HG03135 (cell line): ENCODE data around the gene CLSTN1.
"Not testable (repeated sequence)": the region's sequence is repeated elsewhere in the genome, so short reads cannot be mapped to it uniquely, and the experiment has no call there.

ENCODE experiments used
- ATAC-seq: cut with Tn5 transposase; IDR thresholded peaks from one replicate; pipeline ENCODE4 v1.9.1; 2021; ENCODE audit warnings: mild to moderate bottlenecking, moderate library complexity; ENCODE audit not compliant: unreplicated experiment

Gene CLSTN1

DNA sequence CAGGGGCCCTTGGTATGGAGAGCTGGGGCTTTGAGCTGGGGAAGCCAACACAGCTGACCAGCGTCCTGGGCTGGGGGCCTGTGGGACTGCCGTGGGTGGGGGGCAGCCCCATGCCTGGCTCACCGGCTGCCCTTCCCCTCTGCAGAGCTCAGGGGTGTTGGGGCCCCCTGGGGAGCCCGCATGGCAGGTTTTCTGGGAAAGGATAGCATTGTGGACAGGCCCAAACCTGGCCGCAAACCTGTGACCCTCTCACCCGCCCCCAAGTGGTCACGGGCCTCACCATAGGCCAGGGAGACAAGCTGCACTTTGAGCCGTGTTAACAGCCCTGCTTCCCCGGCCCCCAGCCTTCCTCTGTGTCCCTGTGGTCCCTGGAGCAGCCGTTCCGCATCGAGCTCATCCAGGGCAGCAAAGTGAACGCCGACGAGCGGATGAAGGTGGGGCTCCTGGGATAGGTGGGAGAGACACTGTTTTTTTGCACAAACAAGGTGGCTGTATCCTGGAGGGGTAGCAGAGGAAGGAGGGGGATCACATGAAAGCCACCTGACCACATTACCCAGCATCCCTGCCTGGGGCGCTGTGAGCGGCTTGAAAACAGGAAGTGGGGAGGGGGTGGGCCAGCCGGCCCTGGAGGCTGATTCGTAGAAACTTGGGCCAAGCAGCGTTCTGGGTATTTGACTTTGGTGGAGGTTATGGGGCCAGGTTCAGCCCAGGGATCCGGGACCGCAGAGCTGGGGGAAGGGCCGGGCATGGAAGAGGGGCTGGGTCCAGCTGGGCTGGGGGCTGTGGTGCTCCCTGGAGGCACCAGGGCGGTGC, 106.4 kb downstream of the CLSTN1 start:
- peak; percentile 63 for ATAC-seq

- no peak for ATAC-seq
Observed at GRCh38 chr1:9716404-9717192, 107.2 kb downstream of the CLSTN1 start.

DNA sequence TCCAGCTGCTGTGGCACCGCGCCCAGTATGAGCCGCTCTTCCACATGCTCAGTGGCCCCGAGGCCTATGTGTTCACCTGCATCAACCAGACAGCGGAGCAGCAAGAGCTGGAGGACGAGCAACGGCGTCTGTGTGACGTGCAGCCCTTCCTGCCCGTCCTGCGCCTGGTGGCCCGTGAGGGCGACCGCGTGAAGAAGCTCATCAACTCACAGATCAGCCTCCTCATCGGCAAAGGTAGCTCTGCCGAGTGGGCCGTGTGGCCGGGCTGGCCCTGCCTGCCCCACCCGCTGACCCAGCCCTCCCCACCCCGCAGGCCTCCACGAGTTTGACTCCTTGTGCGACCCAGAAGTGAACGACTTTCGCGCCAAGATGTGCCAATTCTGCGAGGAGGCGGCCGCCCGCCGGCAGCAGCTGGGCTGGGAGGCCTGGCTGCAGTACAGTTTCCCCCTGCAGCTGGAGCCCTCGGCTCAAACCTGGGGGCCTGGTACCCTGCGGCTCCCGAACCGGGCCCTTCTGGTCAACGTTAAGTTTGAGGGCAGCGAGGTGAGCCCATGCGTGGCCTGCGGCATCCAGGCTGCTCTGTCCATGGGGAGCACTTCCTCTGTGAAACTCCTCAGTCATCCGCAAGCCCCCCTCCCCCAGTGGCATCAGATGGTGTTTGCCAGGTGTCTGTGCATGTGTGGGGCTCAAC, 108.1 kb downstream of the CLSTN1 start:
- no peak for ATAC-seq

GRCh38 chr1:9714257-9714718, 109.5 kb downstream of the CLSTN1 start:
- no peak for ATAC-seq

DNA sequence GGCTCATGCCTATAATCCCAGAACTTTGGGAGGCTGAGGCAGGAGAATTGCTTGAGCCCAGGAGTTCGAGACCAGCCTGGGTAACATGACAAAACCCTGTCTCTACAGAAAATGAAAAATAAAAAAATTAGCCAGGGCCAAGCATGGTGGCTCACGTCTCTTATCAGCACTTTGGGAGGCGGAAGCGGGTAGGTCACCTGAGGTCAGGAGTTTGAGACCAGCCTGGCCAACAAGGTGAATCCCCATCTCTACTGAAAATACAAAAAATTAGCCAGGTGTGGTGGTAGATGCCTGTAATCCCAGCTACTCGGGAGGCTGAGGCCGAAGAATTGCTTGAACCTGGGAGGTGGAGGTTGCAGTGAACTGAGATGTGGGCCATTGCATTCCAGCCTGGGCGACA, 111.0 kb downstream of the CLSTN1 start:
- ATAC-seq, result not testable (repeated sequence)

DNA sequence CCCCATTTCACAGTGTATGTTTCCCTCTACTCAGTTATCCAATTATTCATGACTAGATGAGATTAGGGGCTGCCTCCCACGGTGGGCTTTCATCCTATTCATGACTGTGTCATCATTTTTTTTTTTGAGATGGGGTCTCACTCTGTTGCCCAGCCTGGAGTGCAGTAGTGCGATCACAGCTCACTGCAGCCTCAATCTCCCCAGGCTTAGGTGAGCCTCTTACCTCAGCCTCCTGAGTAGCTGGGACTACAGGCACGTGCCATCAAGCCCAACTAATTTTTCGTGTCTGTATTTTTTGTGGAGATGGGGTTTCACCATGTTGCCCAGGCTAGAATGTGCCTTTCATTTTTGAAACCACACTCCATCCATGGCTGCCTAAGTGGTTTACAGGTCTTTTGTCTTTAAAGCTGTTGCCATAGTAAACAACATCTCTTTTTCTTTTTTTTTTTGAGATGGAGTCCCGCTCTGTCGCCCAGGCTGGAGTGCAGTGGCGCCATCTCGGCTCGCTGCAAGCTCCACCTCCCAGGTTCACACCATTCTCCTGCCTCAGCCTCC, 112.2 kb downstream of the CLSTN1 start:
- no peak for ATAC-seq

DNA sequence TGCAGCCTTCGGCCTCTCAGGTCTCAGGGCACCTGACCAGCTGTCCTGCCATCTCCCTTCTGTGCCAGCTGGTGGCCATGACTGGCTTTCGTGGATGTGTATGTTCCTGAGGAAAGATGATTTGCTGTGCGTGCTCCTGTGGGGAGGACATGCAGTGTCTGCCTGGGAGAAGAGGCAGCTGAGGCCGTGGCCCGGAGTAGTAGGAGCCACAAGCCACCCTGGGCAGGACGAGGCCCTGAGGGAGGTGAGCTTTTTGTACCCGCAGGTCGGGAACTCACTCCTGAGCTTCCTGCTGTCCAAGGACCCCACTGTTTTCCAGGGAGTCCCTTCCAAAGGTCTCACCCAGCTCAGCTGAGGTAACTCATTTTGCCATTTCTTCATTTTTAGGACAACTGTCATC, 113.7 kb downstream of the CLSTN1 start:
- ATAC-seq, result no peak

- ATAC-seq, result no peak
Observed at GRCh38 chr1:9706178-9706577, 117.6 kb downstream of the CLSTN1 start.

- no peak for ATAC-seq
Observed at GRCh38 chr1:9705337-9706093, 118.2 kb downstream of the CLSTN1 start.

GRCh38 chr1:9703681-9704080, 120.1 kb downstream of the CLSTN1 start:
- no peak for ATAC-seq

DNA sequence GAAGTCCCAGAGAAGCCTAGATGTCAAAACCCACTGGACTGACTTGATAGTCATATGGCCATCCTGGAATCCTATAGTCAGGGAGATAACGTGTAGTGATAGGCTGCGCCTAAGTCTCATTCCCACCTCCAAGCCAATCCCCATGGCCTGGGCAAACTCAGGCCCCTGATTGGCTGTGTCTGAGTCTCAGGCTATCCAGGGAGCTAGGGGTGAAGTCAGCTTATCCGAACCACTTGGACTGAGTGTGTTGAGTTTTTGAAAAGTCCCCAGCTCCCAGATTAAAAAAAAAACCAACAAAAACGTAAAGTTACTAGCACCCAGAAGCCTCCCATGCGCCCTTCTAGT, 120.6 kb downstream of the CLSTN1 start:
- no peak for ATAC-seq

- no peak for ATAC-seq
Observed at GRCh38 chr1:9701665-9702064, 122.1 kb downstream of the CLSTN1 start.

DNA sequence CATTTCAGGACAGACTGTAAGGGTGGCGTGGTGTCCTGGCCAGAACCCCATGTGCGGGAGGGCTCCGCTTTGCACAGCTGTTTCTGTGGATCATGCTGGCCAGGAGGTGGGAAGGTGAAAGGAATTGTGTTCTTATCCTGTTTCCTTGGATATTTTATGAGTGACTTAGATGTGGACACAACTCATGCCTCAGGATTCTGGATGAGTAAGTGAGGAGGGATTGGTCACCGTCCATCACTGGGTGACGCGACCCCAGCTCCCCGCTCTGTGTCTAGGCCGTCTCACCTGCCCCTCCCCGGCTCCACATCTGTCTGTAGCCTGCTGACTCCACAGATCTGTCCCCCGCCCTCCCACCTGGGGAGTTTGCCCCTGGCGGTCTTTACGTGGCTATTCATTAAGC, 123.4 kb downstream of the CLSTN1 start:
- no peak for ATAC-seq

DNA sequence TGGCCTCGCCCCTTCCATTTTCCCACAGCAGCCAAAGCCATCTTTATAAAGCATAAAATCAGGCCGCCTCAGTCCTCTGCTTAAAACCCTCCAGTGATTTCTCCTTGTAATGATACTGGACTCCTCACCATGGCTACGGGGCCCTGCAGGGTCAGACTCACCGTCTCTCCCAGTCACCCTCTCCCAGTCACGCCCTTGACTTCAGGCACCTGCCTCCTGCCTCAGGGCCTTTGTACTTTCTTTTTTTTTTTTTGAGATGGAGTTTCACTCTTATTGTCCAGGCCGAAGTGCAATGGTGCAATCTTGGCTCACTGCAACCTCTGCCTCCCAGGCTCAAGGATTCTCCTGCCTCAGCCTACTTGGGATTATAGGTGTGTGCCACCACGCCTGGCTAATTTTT, 124.4 kb downstream of the CLSTN1 start:
- no peak for ATAC-seq

GRCh38 chr1:9696793-9697192, 127.0 kb downstream of the CLSTN1 start:
- no peak for ATAC-seq

- ATAC-seq, result no peak
Observed at GRCh38 chr1:9691691-9692090, 132.1 kb downstream of the CLSTN1 start.

DNA sequence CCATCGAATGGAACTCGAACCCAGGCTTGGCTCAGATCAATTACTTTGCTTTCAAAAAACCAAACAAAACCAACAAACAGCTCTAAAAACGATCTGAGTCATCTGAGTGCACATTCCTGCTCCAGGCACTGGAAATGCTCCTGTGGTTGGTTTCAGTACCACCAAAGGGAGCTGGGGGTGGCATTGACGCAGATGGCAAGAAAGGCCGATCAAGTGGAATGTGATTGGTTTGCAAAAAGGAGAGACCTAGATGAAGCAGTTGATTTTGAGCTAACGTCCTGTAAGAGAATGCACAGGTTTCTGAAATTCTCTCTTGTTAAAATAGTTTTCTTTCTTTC, 132.7 kb downstream of the CLSTN1 start:
- no peak for ATAC-seq

- no peak for ATAC-seq
Observed at GRCh38 chr1:9690440-9691107, 133.2 kb downstream of the CLSTN1 start.

DNA sequence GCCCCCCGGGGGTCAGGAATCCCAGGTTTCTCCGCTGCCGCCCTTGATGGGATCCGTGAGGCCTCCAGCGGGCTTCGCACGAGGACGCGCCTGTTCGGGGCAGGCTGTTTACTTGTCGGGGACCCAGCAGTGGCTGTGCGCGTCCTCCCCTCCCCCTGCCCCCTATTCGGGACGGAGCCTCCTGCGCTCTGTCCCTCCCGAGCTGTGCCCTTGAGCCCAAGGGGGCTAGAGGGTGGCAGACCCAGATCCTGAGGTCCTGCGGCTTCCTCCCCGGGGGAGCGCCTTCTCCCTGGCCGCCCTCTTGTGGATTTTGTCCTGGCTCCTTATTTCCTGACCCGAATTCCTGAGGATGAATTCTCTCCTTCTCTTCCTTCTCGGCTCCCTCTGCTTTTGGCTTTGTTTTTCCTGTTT, 133.8 kb downstream of the CLSTN1 start:
- ATAC-seq, result no peak

DNA sequence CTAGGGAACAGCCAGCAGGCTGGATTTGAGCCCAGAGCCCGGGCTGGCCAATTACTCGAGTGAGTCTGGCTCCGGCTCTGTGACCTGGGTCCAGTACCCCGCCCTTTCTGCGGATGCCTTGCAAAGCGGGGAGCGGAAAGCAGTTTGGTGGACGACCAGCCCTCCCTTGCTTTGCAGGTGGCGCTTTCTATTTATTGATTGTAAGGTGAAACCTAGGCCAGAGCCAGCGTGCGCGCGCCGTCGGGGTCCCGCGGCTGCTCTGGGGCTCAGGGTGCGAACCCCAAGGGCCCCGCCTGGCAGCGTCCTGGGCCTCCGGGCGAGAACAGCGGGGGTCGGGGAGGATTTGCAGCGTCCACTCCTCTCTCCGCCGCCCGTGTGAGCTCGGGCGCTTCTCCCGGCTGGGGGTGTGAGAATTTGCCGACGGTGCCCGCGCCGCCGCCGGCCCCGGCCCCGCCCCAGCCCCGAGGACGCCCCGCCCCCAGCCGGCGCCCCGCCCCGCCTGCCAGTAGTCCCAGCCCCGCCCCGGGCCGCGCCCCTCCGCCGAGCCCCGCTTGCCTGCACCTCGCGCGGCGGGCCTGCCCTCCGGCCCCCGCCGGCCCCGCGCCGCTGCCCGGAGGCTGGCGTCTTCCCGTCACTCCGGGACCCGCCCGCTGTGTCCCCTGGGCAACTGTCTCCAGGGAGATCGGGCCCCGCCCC, 134.6 kb downstream of the CLSTN1 start:
- ATAC-seq, result peak; percentile 55
